ENCODE data around the gene FOXA2. TPM values are rescaled to one million over a fixed set of nuclear protein-coding genes. Genes with fewer than 3 reads are reported as not detected.

Gene FOXA2
- total RNA-seq, 1 donor: not detected

DNA sequence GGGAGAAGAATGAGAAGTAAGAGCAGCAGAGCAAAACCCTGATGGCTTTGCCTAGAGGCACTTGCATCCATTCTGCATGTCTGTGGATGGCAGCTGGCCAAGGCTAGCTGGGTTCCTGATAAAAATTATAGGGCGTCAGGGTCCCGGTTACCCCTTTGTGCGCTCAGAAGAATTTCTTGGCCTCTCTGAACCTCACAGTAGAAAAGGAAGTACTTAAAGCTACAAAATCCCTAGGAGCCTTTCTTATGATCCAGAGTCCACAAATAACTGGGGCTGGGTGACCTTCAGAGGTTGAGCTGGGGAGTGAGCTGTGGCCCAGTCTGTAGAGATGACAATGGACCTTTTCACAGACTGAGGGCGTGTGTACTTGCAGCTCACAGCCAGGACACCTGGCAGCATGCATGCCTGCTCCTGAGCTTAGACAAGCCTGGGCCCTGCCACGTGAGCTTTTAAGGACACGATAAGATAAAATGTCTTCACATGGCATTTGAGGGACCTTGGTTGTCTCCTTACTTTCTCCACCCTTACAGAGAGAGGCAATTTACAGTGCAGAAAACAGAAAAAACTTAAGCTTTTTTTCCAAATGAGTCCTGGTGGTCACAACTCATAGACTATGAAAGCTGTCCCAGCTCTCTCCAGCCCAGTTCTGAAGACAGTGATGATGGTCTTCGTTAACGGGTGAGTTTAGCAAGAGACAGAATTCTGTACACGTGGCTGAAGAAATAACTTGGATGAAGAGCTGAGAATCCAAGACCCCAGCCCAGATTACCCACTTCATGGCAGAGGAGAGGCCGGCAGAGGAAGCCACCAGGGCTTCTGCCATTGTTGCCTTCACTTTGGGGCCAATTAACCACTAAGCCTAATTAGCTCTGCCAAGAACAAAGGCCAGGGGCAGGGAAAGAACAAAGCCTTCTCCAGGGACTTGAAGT is 50.3 kb downstream of the FOXA2 start:
- DNase-seq (ENCODE audit: insufficient read length, low spot score, missing footprints): no peak
- Histone ChIP-seq H4K20me1 (ENCODE audit: insufficient read depth, low read length) (no peaks in the 10 kb centered on the region), H3K4me2 (ENCODE audit: insufficient read depth, low read length) (no peak overlapping the region), H3K36me3 (ENCODE audit: insufficient read depth, low read length) (no peaks in the 10 kb centered on the region), H3K27ac (ENCODE audit: low read depth, low read length) (no peak overlapping the region), H3K4me3 (ENCODE audit: insufficient read depth, low read length) (no peak overlapping the region), H3K4me1 (ENCODE audit: insufficient read depth, low read length) (no peaks in the 10 kb centered on the region), H3K27me3 (ENCODE audit: insufficient read depth, low read length) (no peaks in the 10 kb centered on the region), H3K9me3 (ENCODE audit: low read depth, low read length) (no peaks in the 10 kb centered on the region), H3K79me2 (ENCODE audit: insufficient read depth, low read length) (no peaks in the 10 kb centered on the region), H2AFZ (ENCODE audit: low read length) (no peak overlapping the region)
- TF ChIP-seq, protein P1, sequence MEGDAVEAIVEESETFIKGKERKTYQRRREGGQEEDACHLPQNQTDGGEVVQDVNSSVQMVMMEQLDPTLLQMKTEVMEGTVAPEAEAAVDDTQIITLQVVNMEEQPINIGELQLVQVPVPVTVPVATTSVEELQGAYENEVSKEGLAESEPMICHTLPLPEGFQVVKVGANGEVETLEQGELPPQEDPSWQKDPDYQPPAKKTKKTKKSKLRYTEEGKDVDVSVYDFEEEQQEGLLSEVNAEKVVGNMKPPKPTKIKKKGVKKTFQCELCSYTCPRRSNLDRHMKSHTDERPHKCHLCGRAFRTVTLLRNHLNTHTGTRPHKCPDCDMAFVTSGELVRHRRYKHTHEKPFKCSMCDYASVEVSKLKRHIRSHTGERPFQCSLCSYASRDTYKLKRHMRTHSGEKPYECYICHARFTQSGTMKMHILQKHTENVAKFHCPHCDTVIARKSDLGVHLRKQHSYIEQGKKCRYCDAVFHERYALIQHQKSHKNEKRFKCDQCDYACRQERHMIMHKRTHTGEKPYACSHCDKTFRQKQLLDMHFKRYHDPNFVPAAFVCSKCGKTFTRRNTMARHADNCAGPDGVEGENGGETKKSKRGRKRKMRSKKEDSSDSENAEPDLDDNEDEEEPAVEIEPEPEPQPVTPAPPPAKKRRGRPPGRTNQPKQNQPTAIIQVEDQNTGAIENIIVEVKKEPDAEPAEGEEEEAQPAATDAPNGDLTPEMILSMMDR (IDR thresholded peaks at IDR 0.05; ENCODE audit: extremely low read depth, low read depth, low read length): no peak

DNA sequence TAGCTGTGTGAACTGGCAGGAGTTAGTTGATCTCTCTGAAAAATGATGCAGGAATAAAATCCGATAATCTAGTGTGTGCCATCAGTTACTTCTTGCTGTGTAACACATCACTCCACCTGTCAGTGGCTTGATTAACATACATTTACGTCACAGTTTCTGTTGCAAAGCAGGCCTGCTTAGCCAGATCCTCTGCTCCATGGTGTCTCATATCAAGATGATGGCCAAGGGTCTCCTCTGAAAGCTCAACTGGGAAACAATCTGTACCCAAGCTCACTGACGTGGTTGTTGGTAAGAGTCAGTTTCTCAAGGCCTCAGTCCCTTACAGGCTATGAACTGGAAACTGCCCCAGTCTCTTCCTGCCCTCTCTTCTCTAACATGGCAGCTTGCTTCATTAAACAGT is 51.8 kb downstream of the FOXA2 start:
- H3K79me2 ChIP-seq (ENCODE audit: insufficient read depth, low read length): no peaks in the 10 kb centered on the region
- H3K4me2 ChIP-seq (ENCODE audit: insufficient read depth, low read length): no peak overlapping the region
- H3K36me3 ChIP-seq (ENCODE audit: insufficient read depth, low read length): no peaks in the 10 kb centered on the region
- H3K4me1 ChIP-seq (ENCODE audit: insufficient read depth, low read length): no peaks in the 10 kb centered on the region
- no peak overlapping the region for H3K27ac ChIP-seq (ENCODE audit: low read depth, low read length)
- no peaks in the 10 kb centered on the region for H3K27me3 ChIP-seq (ENCODE audit: insufficient read depth, low read length)
- H3K9me3 ChIP-seq (ENCODE audit: low read depth, low read length): no peaks in the 10 kb centered on the region
- TF ChIP-seq, protein P1 (IDR thresholded peaks at IDR 0.05; ENCODE audit: extremely low read depth, low read depth, low read length): no peak
- H3K4me3 ChIP-seq (ENCODE audit: insufficient read depth, low read length): no peak overlapping the region
- DNase-seq (ENCODE audit: insufficient read length, low spot score, missing footprints): no peak
- no peak overlapping the region for H2AFZ ChIP-seq (ENCODE audit: low read length)
- no peaks in the 10 kb centered on the region for H4K20me1 ChIP-seq (ENCODE audit: insufficient read depth, low read length)

DNA sequence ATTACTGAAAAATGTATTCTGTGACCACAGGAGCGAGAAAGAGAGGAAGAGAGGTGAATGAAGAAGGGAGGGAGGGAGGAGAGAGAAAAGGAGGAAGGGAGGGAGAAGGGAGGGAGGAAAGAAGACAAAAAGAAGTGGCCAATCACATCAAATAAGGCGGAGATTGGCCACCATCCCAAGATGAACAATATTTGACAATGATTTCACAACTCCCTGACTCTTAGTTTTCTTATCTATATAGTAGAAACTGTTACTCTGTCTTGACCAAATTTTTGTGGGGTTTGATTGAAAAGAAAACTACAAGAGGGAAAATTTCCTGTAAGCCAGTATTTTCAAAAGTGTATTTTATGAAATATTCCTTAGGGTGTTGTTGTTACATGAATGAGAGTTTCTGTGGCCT is 52.6 kb downstream of the FOXA2 start:
- H2AFZ ChIP-seq (ENCODE audit: low read length): no peak overlapping the region
- no peaks in the 10 kb centered on the region for H3K9me3 ChIP-seq (ENCODE audit: low read depth, low read length)
- H3K4me2 ChIP-seq (ENCODE audit: insufficient read depth, low read length): no peak overlapping the region
- H3K4me3 ChIP-seq (ENCODE audit: insufficient read depth, low read length): no peak overlapping the region
- no peaks in the 10 kb centered on the region for H3K79me2 ChIP-seq (ENCODE audit: insufficient read depth, low read length)
- DNase-seq (ENCODE audit: insufficient read length, low spot score, missing footprints): no peak
- no peaks in the 10 kb centered on the region for H3K4me1 ChIP-seq (ENCODE audit: insufficient read depth, low read length)
- H3K27ac ChIP-seq (ENCODE audit: low read depth, low read length): no peak overlapping the region
- no peaks in the 10 kb centered on the region for H3K36me3 ChIP-seq (ENCODE audit: insufficient read depth, low read length)
- H3K27me3 ChIP-seq (ENCODE audit: insufficient read depth, low read length): no peaks in the 10 kb centered on the region
- TF ChIP-seq, protein P1 (IDR thresholded peaks at IDR 0.05; ENCODE audit: extremely low read depth, low read depth, low read length): no peak
- no peaks in the 10 kb centered on the region for H4K20me1 ChIP-seq (ENCODE audit: insufficient read depth, low read length)

DNA sequence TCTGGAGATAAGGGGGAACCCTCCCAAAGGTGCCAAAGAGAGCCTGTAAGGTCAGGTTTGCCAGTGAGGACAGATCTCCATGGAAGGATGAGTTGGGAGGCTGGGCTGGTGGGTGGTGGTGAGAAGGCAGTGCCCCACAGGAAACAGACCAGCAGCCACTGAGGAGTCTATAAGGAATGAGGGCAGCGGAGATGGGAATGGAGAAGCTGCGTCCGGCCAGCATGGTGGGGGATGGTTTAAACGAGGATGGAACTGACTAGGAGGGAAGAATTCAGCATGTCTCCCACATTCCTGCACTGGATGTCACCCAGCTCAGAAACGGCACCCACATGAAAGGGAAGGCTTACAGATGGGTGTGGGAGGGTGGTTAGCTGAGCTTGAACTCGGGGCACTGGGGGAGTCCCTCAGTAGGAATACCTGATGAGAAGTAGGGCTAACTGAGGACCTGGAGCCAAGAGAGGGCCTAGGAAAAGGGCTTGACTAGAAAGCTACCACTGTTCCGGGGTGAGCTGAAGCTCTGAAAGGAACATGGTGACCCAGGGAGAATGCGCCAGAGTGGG is 53.2 kb downstream of the FOXA2 start:
- H3K9me3 ChIP-seq (ENCODE audit: low read depth, low read length): no peaks in the 10 kb centered on the region
- no peaks in the 10 kb centered on the region for H3K27me3 ChIP-seq (ENCODE audit: insufficient read depth, low read length)
- no peaks in the 10 kb centered on the region for H3K4me1 ChIP-seq (ENCODE audit: insufficient read depth, low read length)
- TF ChIP-seq, protein P1 (IDR thresholded peaks at IDR 0.05; ENCODE audit: extremely low read depth, low read depth, low read length): no peak
- H3K4me2 ChIP-seq (ENCODE audit: insufficient read depth, low read length): no peak overlapping the region
- no peak overlapping the region for H3K27ac ChIP-seq (ENCODE audit: low read depth, low read length)
- no peaks in the 10 kb centered on the region for H4K20me1 ChIP-seq (ENCODE audit: insufficient read depth, low read length)
- no peak overlapping the region for H2AFZ ChIP-seq (ENCODE audit: low read length)
- H3K79me2 ChIP-seq (ENCODE audit: insufficient read depth, low read length): no peaks in the 10 kb centered on the region
- H3K36me3 ChIP-seq (ENCODE audit: insufficient read depth, low read length): no peaks in the 10 kb centered on the region
- DNase-seq (ENCODE audit: insufficient read length, low spot score, missing footprints): no peak
- no peak overlapping the region for H3K4me3 ChIP-seq (ENCODE audit: insufficient read depth, low read length)

Data from osteoblast (primary cell).